NCI-H2196 (cell line): Measurements from ENCODE around the gene OMD.

Experiments
- DNase-seq: peaks from one replicate; lab custom pipeline; 2025; ENCODE audit not compliant: unreplicated experiment; lab: John Stamatoyannopoulos, UW

The OMD gene

GRCh38 chr9:92424340-92424739 lies at the start of gene OMD:
Gene OMD (minus strand): TSS chr9:92424471. CDS start chr9:92417558, 6,913 bp downstream.
- no peak for DNase-seq

DNA sequence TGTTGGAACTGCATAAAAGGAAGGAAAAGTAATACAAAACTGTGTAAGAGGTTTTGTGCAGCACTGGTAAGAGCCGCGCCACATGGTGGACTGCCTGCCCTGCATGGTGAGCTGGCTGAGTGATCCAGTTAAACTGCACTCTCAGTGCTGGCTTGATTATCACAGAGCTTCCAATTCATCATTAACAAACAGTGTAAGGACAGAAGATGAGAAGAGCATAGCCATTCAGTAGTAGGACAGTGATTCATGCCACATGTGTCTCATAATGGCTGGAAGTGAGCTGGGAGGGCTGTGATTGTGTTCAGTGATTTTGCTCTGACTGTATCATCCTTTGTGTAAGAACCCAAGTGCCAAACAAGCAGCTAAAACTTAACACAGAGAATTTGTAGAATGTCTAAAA lies 43.9 kb upstream of the OMD start:
- DNase-seq = no peak

GRCh38 chr9:92467511-92467910 lies 43.2 kb upstream of the OMD start:
- no peak for DNase-seq

DNA sequence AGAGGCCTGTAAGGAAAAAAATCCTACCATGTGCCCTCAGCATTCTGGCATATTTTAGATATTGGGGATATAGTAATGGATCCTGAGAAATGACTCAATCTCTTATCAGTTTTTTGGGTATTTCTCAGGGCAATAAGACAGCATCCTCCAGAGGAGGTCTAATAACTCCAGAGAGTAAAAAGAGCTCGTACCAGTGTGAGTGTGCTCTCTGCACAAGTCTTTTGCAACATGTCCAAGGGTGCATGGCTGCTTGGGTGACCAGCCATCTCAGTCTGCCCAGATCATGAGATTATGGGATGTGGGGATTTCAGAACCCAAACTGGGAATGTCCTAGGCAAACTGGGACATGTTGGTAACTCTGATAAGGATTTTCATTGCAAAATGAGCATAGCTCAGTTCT lies 42.8 kb upstream of the OMD start:
- DNase-seq = no peak

DNA sequence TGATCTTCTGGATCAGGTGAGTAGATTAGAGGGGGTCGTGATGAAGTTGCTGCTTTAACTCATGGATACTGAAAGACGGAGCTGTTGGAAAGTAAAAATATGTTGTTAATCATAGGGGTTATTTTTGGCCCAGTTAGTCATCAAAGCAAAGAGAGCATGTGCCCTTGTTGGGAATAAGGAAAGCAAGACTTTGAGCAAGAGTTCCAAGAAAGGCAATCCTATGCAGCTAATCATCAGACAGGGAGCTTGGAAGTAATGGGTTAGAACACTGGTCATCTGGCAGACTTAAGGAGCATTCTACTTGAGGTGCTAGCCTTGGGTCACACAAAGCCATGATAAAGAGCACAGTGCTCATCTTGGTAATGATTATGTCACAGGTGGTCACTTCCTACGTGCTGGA lies 39.7 kb upstream of the OMD start:
- no peak for DNase-seq

GRCh38 chr9:92463387-92463786 lies 39.1 kb upstream of the OMD start:
- DNase-seq = no peak

DNA sequence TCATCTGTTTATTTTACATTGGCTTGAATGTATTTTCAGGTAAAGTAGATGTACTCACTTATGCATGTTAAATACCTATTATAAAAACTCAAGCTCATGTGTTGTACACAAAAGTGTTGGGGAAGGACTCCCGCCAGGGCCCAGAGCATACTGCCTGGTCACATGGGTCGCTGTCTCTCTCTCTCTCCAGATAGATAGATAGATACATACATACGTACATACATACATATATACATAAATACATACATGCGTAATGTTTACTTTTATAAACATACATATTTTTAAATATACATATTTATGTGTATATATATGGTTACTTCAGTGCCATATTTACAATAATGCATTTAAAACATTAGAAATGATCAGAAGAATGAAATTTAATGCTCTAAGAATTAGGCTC lies 33.3 kb upstream of the OMD start:
- no peak for DNase-seq

- no peak for DNase-seq
Measured at GRCh38 chr9:92455217-92455616, 30.9 kb upstream of the OMD start.

- DNase-seq = no peak
Measured at GRCh38 chr9:92446536-92446935, 22.3 kb upstream of the OMD start.

DNA sequence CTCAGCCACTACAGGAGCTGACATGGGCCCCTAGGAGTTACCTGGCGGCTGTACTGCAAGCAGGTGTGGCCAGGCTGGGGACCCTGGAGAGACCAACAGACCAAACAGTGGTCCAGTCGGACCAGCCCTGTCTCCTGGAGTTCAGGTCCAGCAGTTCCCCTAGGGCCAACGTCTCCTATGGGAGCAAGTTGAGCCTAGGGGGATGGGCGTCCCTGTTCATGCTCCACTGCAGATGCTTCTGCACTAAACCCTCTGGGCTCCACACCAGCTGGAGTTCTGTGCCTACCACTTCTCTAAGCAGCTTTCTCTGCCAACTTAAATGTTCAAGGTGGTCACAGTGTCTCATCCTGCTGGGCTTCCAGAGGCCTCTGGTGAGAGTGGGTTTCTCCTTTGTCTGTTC lies 20.6 kb upstream of the OMD start:
- DNase-seq = no peak

GRCh38 chr9:92440751-92441046 lies 16.4 kb upstream of the OMD start:
- no peak for DNase-seq

GRCh38 chr9:92439921-92440750 lies 15.9 kb upstream of the OMD start:
- DNase-seq = no peak

DNA sequence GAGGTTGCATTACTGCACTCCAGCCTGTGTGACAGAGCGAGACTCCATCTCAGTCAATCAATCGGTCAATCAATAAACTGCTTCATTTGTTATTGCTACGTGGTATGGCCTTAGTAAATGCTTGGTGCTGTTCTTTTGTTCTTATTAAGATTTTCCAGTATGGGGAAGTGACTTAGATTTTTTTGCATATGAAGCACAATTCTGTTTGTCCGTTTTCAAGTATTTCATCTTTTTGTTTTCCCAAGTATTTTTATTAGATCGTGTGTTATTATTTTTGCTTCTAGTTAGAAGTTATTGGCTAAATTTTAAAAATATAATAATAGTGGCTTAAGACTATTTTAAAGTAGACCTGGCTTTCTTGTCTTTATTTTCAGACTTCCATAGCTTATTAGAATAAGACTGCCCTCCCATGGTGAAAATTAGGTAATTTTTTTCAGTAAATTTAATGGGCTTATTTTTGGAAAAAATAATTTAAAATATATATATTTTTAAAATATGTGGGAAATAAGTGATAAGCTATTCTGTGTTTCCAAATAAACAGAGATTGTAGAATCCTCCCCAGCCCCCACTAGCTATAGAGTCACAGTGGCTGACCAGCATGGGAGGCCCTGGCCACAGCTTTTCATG lies 14.7 kb upstream of the OMD start:
- DNase-seq = peak; percentile 18

DNA sequence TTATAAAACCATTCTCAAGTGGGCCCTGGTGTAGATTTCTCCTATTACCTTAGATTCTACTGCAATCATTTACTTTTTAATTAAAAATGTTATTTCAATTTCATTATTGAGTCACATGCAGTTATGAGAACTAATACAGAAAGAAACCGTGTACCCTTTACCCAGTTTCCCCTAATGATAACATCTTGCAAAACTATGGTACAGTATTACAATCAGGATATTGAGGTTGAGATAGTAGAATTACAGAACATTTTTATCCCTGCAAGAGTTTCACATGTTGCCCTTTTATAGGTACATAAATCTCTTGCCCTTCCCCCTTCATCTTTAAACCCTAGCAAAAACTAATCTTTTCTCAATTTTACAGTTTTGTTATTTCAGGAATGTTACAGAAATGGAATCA lies 11.0 kb upstream of the OMD start:
- DNase-seq = no peak

DNA sequence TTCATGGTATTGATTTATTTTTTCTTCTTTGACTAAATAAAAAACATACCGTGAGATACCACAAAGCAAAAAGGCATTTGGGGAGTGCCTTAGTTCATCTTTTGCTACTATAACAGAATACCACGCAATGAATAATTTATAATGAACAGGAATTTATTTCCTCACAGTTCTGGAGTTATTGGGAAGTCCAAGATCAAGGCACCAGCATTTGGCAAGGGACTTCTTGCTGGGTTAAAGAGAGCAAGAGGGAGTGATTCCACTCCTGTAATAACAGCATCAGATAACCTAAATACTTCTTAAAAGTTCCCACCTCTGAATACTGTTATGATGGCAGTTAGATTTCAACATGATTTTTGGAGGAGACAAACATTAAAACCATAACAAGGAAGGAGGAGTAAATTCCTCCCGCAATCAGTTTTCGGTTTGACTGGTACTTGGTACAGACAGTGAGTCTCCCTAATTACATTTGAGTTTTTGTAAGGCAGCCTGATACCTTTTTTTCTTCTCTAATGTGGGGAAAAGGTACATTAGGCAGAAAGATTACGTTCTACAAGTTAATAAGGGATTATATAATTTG lies 8.8 kb upstream of the OMD start:
- no peak for DNase-seq

GRCh38 chr9:92432350-92432749 lies 8.1 kb upstream of the OMD start:
- no peak for DNase-seq

DNA sequence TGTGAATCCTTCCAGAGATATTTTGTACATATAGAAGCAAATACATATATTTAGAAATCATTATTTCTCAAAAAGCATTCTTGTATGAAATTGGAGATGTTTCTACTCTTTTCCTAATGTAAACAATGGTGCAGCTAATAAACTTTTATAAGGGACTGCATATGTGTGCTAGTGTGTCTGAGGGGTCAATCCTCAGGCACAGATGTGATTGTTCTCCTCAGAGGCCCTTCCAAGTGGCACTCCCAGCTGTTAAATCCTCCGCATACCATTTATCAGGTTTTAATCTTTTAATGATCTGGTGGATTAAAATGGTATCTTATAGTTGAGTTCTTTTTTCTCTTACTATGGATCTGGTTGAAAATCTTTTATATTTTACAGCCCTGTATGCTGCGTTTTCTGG lies 5.6 kb upstream of the OMD start:
- no peak for DNase-seq

GRCh38 chr9:92426501-92427145 lies 2.4 kb upstream of the OMD start:
- no peak for DNase-seq

- DNase-seq = no peak
Measured at GRCh38 chr9:92425474-92425873, 1.2 kb upstream of the OMD start.

DNA sequence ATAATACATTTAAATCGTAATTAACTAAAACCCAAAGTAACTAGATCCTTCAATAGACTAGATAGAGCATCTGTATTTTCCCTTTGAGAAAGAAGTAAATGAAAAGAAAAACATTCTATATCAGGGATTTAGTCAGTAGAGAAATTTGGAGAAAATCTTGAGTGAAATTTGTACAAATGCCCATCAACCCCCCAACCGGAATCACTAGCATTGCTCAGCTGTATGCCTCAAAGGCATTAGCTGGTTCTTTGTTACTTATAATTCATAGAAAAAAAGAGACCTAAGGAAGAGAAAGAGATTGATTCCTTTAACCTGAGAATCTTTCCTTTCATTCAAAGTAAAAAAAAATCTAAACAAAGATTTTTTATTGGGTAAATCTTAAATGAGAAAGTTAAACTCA lies 659 bp downstream of the OMD start:
- DNase-seq = no peak

DNA sequence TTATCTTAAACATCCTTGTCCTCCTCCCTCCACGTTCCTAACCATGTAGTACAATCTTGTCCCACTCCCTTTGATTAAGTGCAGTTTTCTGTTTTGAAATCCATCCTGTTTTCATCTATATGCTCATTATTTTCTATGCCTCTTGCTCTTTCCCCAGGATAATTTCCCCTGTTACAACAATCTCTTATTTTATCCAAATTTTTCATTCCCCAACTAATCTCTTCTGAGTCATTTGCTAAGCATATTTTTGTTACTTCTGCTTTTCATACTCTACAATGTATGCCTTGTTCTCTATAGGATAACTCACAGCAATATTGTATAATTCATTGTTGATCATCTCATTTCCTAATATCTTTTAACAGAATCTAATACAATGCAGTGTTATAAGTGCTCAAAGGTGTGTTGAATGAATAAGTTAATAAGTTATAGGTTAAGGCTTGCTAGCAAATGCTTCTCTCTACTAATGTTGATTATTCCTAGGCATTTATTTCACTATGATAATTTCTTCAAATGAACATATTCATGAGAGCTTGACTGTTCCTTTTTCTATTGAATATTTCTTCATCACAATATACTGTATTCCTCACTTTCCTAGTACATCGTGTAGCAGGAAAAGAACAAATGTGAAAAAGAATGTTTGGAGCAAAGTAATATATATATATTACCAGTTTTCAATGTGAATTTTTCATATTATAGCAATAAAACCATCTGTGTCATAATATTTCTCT lies 1.5 kb downstream of the OMD start:
- no peak for DNase-seq
